Measurements from ENCODE around the gene SPATS2L. TPM values are rescaled to one million over a fixed set of nuclear protein-coding genes. Genes with fewer than 3 reads are reported as not detected.

The SPATS2L gene
- total and polyA plus RNA-seq, 2 experiments from 2014 or later = 118 to 154 TPM

DNA sequence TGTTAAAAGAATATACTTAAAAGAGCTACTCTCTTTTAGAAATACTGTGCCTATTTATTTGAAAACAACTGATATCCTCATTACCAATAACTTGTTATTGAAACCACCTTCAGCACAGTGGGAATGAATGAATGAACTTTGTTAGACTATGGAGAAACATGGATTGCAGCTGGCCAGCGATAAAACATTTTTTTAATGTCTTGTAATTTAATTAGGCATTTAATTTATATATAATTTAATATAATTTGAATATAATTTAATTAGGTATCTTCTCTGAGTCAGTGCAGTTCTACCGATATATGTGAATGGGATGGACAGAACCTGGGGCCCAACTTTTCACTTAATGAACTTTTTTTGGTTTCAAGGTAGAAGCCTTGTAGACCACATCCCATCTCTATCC is 109.0 kb downstream of the SPATS2L start:
- Mint-ChIP-seq H3K4me1 (peaks cover 38% of the 10 kb centered on the region), H3K9me3 (no peaks in the 10 kb centered on the region), H3K36me3 (ENCODE audit: low read depth) (peaks cover 60% of the 10 kb centered on the region), H3K4me3 (no peak overlapping the region), H3K27ac (no peak overlapping the region; the same call in 1 of the 2 replicates), H3K27me3 (ENCODE audit: insufficient read depth, low read depth, poor library complexity) (peaks cover 4% of the 10 kb centered on the region)
- Histone ChIP-seq H3K36me3 (ENCODE audit: insufficient read depth) (peaks cover 18% of the 10 kb centered on the region), H3F3A (replicated peaks; ENCODE audit: low read depth) (no peaks in the 10 kb centered on the region; the same call in 1 of the 2 replicates), H3K4me1 (ENCODE audit: insufficient read depth) (peaks cover 15% of the 10 kb centered on the region), H3K4me2 (no peak overlapping the region), H3K4me3 (no peak overlapping the region), H3K79me2 (replicated peaks; ENCODE audit: insufficient read depth) (peaks cover 3% of the 10 kb centered on the region; the same call in 1 of the 2 replicates), H3K9me2 (ENCODE audit: insufficient read depth) (no peaks in the 10 kb centered on the region), H2AFZ (no peak overlapping the region), H3K27ac (ENCODE audit: low read depth) (no peak overlapping the region), H3K27me3 (ENCODE audit: insufficient read depth) (no peaks in the 10 kb centered on the region), H4K20me1 (replicated peaks; ENCODE audit: insufficient read depth) (0 out of 2 replicates have a peak, but pooled peaks cover 6% of the 10 kb centered on the region)
- DNase-seq (ENCODE audit: low spot score) (no peak), ATAC-seq (no peak)
- TF ChIP-seq CREB1 (CRISPR knock-in tag; IDR thresholded peaks at IDR 0.05; ENCODE audit: low read depth) (no peak), CTCF (conservative IDR thresholded peaks at IDR 0.05; ENCODE audit: low read depth in 2 of 2) (no peak), ZNF114 (CRISPR knock-in tag; IDR thresholded peaks at IDR 0.05) (no peak), ZNF462 (CRISPR knock-in tag; IDR thresholded peaks at IDR 0.05) (no peak), STAT1 (IDR thresholded peaks at IDR 0.05; ENCODE audit: unreplicated experiment) (no peak), EZH2phosphoT487 (IDR thresholded peaks at IDR 0.05; ENCODE audit: unreplicated experiment) (no peak), JUNB (IDR thresholded peaks at IDR 0.05; ENCODE audit: unreplicated experiment) (no peak), EZH2 (IDR thresholded peaks at IDR 0.05; ENCODE audit: low read depth, unreplicated experiment) (no peak), ETS1 (IDR thresholded peaks at IDR 0.05) (no peak), POLR2AphosphoS5 (IDR thresholded peaks at IDR 0.05; ENCODE audit: low read depth) (no peak), NANOG (IDR thresholded peaks at IDR 0.05; ENCODE audit: borderline replicate concordance) (no peak), ZNF331 (CRISPR knock-in tag; IDR thresholded peaks at IDR 0.05; ENCODE audit: low read depth) (no peak)
- TF ChIP-seq, protein P1, sequence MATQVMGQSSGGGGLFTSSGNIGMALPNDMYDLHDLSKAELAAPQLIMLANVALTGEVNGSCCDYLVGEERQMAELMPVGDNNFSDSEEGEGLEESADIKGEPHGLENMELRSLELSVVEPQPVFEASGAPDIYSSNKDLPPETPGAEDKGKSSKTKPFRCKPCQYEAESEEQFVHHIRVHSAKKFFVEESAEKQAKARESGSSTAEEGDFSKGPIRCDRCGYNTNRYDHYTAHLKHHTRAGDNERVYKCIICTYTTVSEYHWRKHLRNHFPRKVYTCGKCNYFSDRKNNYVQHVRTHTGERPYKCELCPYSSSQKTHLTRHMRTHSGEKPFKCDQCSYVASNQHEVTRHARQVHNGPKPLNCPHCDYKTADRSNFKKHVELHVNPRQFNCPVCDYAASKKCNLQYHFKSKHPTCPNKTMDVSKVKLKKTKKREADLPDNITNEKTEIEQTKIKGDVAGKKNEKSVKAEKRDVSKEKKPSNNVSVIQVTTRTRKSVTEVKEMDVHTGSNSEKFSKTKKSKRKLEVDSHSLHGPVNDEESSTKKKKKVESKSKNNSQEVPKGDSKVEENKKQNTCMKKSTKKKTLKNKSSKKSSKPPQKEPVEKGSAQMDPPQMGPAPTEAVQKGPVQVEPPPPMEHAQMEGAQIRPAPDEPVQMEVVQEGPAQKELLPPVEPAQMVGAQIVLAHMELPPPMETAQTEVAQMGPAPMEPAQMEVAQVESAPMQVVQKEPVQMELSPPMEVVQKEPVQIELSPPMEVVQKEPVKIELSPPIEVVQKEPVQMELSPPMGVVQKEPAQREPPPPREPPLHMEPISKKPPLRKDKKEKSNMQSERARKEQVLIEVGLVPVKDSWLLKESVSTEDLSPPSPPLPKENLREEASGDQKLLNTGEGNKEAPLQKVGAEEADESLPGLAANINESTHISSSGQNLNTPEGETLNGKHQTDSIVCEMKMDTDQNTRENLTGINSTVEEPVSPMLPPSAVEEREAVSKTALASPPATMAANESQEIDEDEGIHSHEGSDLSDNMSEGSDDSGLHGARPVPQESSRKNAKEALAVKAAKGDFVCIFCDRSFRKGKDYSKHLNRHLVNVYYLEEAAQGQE (IDR thresholded peaks at IDR 0.05; ENCODE audit: unreplicated experiment) = no peak

All from GM23338 (cell line).